OCI-LY7 (cell line): ENCODE measurements around the gene NLN. TPM values are rescaled to one million over a fixed set of nuclear protein-coding genes. Genes with fewer than 3 reads are reported as not detected.

Experiments used
- BruUV-seq: library from RNA; stranded (reverse); fragments of 400-500 nt; replicated peaks from 2 replicates; lab custom pipeline; 2021; lab: Mats Ljungman, UMichigan
- CTCF ChIA-PET: fragments of 300-600 bp; sonication (Branson Sonifier 250); formaldehyde crosslinking; loops from one replicate; lab custom pipeline; 2022; ENCODE audit warnings: antibody characterized with exemption; ENCODE audit not compliant: unreplicated experiment; lab: Charles Lee
- POLR2A ChIA-PET: fragments of 300-600 bp; sonication (Branson Sonifier 250); formaldehyde crosslinking; loops from one replicate; lab custom pipeline; 2022; ENCODE audit warnings: antibody characterized with exemption; lab: Charles Lee
- DNase-seq: peaks from one replicate; pipeline ENCODE4 v3.0.0-alpha.2; 2015; ENCODE audit warnings: low spot score
- H2AFZ ChIP-seq: fragments of 200-600 bp; sonication (generic), shearing (Covaris generic); 2 replicates; pipeline ENCODE4 v1.6.1; 2014; ENCODE audit warnings: mild to moderate bottlenecking, antibody characterized with exemption, low read length, moderate library complexity
- H3K27ac ChIP-seq: fragments of 200-600 bp; sonication (generic); 2 replicates; pipeline ENCODE4 v1.5.1; 2014; ENCODE audit warnings: mixed run types, low read depth, mild to moderate bottlenecking, moderate library complexity, low read length, inconsistent platforms; ENCODE audit not compliant: poor library complexity, severe bottlenecking
- H3K36me3 ChIP-seq: fragments of 200-600 bp; sonication (generic); 2 replicates; pipeline ENCODE4 v1.6.1; 2014; ENCODE audit warnings: mild to moderate bottlenecking, antibody characterized with exemption, low read length, moderate library complexity, mixed read lengths; ENCODE audit not compliant: insufficient read depth
- H3K4me1 ChIP-seq: fragments of 200-600 bp; sonication (generic); 2 replicates; pipeline ENCODE4 v1.5.1; 2014; ENCODE audit warnings: mild to moderate bottlenecking, low read length; ENCODE audit not compliant: insufficient read depth, poor library complexity, severe bottlenecking
- H3K4me2 ChIP-seq: fragments of 200-600 bp; sonication (generic); 2 replicates; pipeline ENCODE4 v1.6.1; 2014; ENCODE audit warnings: mild to moderate bottlenecking, low read length
- H3K4me3 ChIP-seq: fragments of 200-600 bp; sonication (generic); 2 replicates; pipeline ENCODE4 v1.5.1; 2014; ENCODE audit warnings: mild to moderate bottlenecking, low read depth, low read length; ENCODE audit not compliant: poor library complexity, severe bottlenecking
- H3K79me2 ChIP-seq: fragments of 200-600 bp; sonication (generic); 2 replicates; pipeline ENCODE4 v1.6.1; 2016; ENCODE audit warnings: low read depth, mild to moderate bottlenecking, low read length, moderate library complexity, mixed read lengths; ENCODE audit not compliant: insufficient read depth
- H3K9me2 ChIP-seq: fragments of 200-600 bp; sonication (generic); 2 replicates; pipeline ENCODE4 v1.6.1; 2016; ENCODE audit warnings: mild to moderate bottlenecking, low read length, mixed read lengths; ENCODE audit not compliant: insufficient read depth
- H3K9me3 ChIP-seq: fragments of 200-600 bp; sonication (generic); 2 replicates; pipeline ENCODE4 v1.6.1; 2014; ENCODE audit warnings: mild to moderate bottlenecking, mixed run types, low read length, mixed read lengths
- H4K20me1 ChIP-seq: fragments of 200-600 bp; sonication (generic); 2 replicates; pipeline ENCODE4 v1.6.1; 2014; ENCODE audit warnings: mild to moderate bottlenecking, antibody characterized with exemption, low read length, moderate library complexity, mixed read lengths; ENCODE audit not compliant: insufficient read depth
- CTCF ChIP-seq: fragments of 200-600 bp; sonication (generic); conservative IDR thresholded peaks from 2 replicates; pipeline ENCODE4 v1.5.1; 2014; ENCODE audit warnings: mild to moderate bottlenecking, antibody characterized with exemption, low read length, moderate library complexity, mixed read lengths
- EZH2phosphoT487 ChIP-seq: fragments of 200-600 bp; sonication (generic); IDR thresholded peaks from 2 replicates; pipeline ENCODE4 v1.6.1; 2018; ENCODE audit warnings: low read depth, borderline replicate concordance, mild to moderate bottlenecking, mixed run types, antibody characterized with exemption, low read length, moderate library complexity, mixed read lengths
- intact Hi-C: fragments of 100-400 bp; cut with micrococcal nuclease; formaldehyde crosslinking; loops from one replicate; pipeline ENCODE4 v1.10.0; 2022; ENCODE audit not compliant: unreplicated experiment
- total RNA-seq, 2 experiments: library from RNA; depleted of rRNA in 1 of 2; stranded (reverse); fragments of >200 nt in 1 of 2; shearing (Covaris generic) in 1 of 2; gene quantifications; 2 replicates each; pipeline ENCODE4 v1.2.3, GENCODE V29; 2014 to 2022

The NLN gene
- total RNA-seq, 2 experiments from 2014 or later = 14.9 to 26.0 TPM

- H3K9me3 ChIP-seq = no peaks in the 10 kb centered on the region
- ChIA-PET POLR2A (interaction anchor here (0.9 to 1.5 kb wide), 2 partner anchors 23 to 38 kb away, joined by 3 read pairs; no protein-coding TSS in a partner anchor), CTCF (no interaction called here)
- no peaks in the 10 kb centered on the region for H3K79me2 ChIP-seq
- no peaks in the 10 kb centered on the region for H3K4me1 ChIP-seq
- DNase-seq = no peak
- H3K36me3 ChIP-seq = peaks cover 19% of the 10 kb centered on the region
- no peak overlapping the region for H3K27ac ChIP-seq
- no peak for TF ChIP-seq EZH2phosphoT487
- TF ChIP-seq CTCF = no peak
- no TSS peak for BruUV-seq
- H4K20me1 ChIP-seq = no peaks in the 10 kb centered on the region
- H3K4me3 ChIP-seq = no peak overlapping the region
- no peaks in the 10 kb centered on the region for H3K9me2 ChIP-seq
- no peak overlapping the region for H2AFZ ChIP-seq
- intact Hi-C loops = no loop called here
- H3K4me2 ChIP-seq = no peak overlapping the region
These were observed 74.3 kb downstream of the NLN start for GRCh38 chr5:65796269-65796668.

GRCh38 chr5:65796751-65797316 is 74.8 kb downstream of the NLN start:
- no TSS peak for BruUV-seq
- ChIA-PET POLR2A (interaction anchor here (0.9 to 1.5 kb wide), 3 partner anchors 22 to 100 kb away, joined by 3 read pairs; no protein-coding TSS in a partner anchor), CTCF (no interaction called here)
- intact Hi-C loops = no loop called here
- peaks cover 25% of the 10 kb centered on the region for H3K36me3 ChIP-seq
- H4K20me1 ChIP-seq = no peaks in the 10 kb centered on the region
- H3K4me2 ChIP-seq = no peak overlapping the region
- no peaks in the 10 kb centered on the region for H3K4me1 ChIP-seq
- 0 out of 2 replicates have a peak, but pooled peaks cover 5% of the 10 kb centered on the region for H3K9me3 ChIP-seq
- H3K27ac ChIP-seq = no peak overlapping the region
- no peaks in the 10 kb centered on the region for H3K79me2 ChIP-seq
- no peak overlapping the region for H3K4me3 ChIP-seq
- TF ChIP-seq EZH2phosphoT487 (no peak), CTCF (no peak)
- H3K9me2 ChIP-seq = no peaks in the 10 kb centered on the region
- no peak overlapping the region for H2AFZ ChIP-seq
- no peak for DNase-seq

- BruUV-seq = no TSS peak
- Histone ChIP-seq H2AFZ (no peak overlapping the region), H3K4me2 (no peak overlapping the region), H3K4me3 (no peak overlapping the region), H3K79me2 (no peaks in the 10 kb centered on the region), H3K4me1 (no peaks in the 10 kb centered on the region), H3K9me2 (no peaks in the 10 kb centered on the region), H3K27ac (no peak overlapping the region), H3K36me3 (peaks cover 31% of the 10 kb centered on the region), H4K20me1 (no peaks in the 10 kb centered on the region), H3K9me3 (peaks cover 9% of the 10 kb centered on the region; the same call in 1 of the 2 replicates)
- ChIA-PET CTCF (no interaction called here), POLR2A (interaction anchor here (1.1 to 1.5 kb wide), 2 partner anchors 22 to 99 kb away, joined by 3 read pairs; no protein-coding TSS in a partner anchor)
- intact Hi-C loops = no loop called here
- TF ChIP-seq CTCF (no peak), EZH2phosphoT487 (no peak)
- DNase-seq = no peak
These were observed 75.5 kb downstream of the NLN start for GRCh38 chr5:65797481-65797880.
